T-cell (primary cell): Measurements from ENCODE around the gene MORN5. TPM values are rescaled to one million over a fixed set of nuclear protein-coding genes. Genes with fewer than 3 reads are reported as not detected.

Experiments used
- ATAC-seq, 4 experiments: fragments of 200-7000 bp in 3 of 4; fragments of 150-1000 bp in 1 of 4; cut with Tn5 transposase; replicated peaks in 1 of 4; 1 replicate in 3 of 4; 2 replicates in 1 of 4; pipeline ENCODE4 v1.10.0; 2021; ENCODE audit warnings: moderate library complexity in 3 of 4, mild to moderate bottlenecking in 2 of 4, moderate number of reproducible peaks in 1 of 4
- CTCF ChIA-PET, 2 donors: fragments of 300-600 bp; sonication (Branson Sonifier 250); formaldehyde crosslinking; loops; one replicate each; lab custom pipeline; 2022; ENCODE audit warnings: antibody characterized with exemption in 2 of 2; lab: Charles Lee
- POLR2A ChIA-PET, 2 donors: fragments of 300-600 bp; sonication (Branson Sonifier 250); formaldehyde crosslinking; loops; one replicate each; lab custom pipeline; 2022; ENCODE audit warnings: antibody characterized with exemption in 2 of 2; lab: Charles Lee
- DNase-seq, 35 experiments: peaks; one replicate each; pipeline versions ENCODE4 v3.0.0 to v3.0.0-alpha.2; 2013 to 2023
- H3K27ac ChIP-seq: one replicate; pipeline ENCODE4 v1.5.1; 2013; ENCODE audit warnings: low read length
- H3K27me3 ChIP-seq, 2 experiments: replicated peaks in 1 of 2; 1 replicate in 1 of 2; 2 replicates in 1 of 2; pipeline versions ENCODE4 v1.6.1 to v1.7.0; 2013; ENCODE audit warnings: low read length in 1 of 2, mixed read lengths in 1 of 2; ENCODE audit not compliant: control insufficient read depth in 2 of 2, insufficient read depth in 2 of 2; ENCODE audit errors: extremely low read depth in 1 of 2
- H3K36me3 ChIP-seq, 2 donors: 1 replicate in 1 of 2; 2 replicates in 1 of 2; pipeline versions ENCODE4 v1.6.1 to v1.7.0; 2013; ENCODE audit warnings: low read length in 1 of 2; ENCODE audit not compliant: control insufficient read depth in 2 of 2, insufficient read depth in 1 of 2; ENCODE audit errors: extremely low read depth in 1 of 2
- H3K4me1 ChIP-seq, 2 experiments: 1 replicate in 1 of 2; 2 replicates in 1 of 2; pipeline versions ENCODE4 v1.6.1 to v1.7.0; 2013; ENCODE audit warnings: low read length in 2 of 2, mixed read lengths in 1 of 2; ENCODE audit not compliant: insufficient read depth in 2 of 2, control insufficient read depth in 1 of 2; ENCODE audit errors: extremely low read depth in 1 of 2
- H3K4me3 ChIP-seq, 2 donors: 1 replicate in 1 of 2; 2 replicates in 1 of 2; pipeline versions ENCODE4 v1.5.1 to v1.7.0; 2013; ENCODE audit warnings: mild to moderate bottlenecking in 2 of 2, low read length in 1 of 2, moderate library complexity in 1 of 2; ENCODE audit not compliant: control insufficient read depth in 1 of 2; ENCODE audit errors: extremely low read depth in 1 of 2
- H3K9me3 ChIP-seq: 2 replicates; pipeline ENCODE4 v1.7.0; 2013
- H3K27ac Mint-ChIP-seq, 2 donors: one replicate each; pipeline ENCODE4 v1.8.0; 2020 to 2021; ENCODE audit warnings: mild to moderate bottlenecking in 2 of 2, mixed read lengths in 2 of 2
- H3K27me3 Mint-ChIP-seq, 2 donors: one replicate each; pipeline ENCODE4 v1.8.0; 2021 to 2022; ENCODE audit warnings: mixed read lengths in 2 of 2
- H3K36me3 Mint-ChIP-seq: one replicate; pipeline ENCODE4 v1.8.0; 2021; ENCODE audit warnings: mixed read lengths
- H3K4me1 Mint-ChIP-seq, 3 donors: one replicate each; pipeline ENCODE4 v1.8.0; 2020 to 2022; ENCODE audit warnings: mixed read lengths in 3 of 3, mild to moderate bottlenecking in 1 of 3
- H3K4me3 Mint-ChIP-seq, 3 donors: one replicate each; pipeline ENCODE4 v1.8.0; 2020 to 2022; ENCODE audit warnings: mild to moderate bottlenecking in 3 of 3, mixed read lengths in 3 of 3, moderate library complexity in 3 of 3
- H3K9me3 Mint-ChIP-seq, 3 donors: one replicate each; pipeline ENCODE4 v1.8.0; 2020 to 2022; ENCODE audit warnings: mixed read lengths in 3 of 3
- WGBS: methylation state at CpG from one replicate; pipeline ENCODE4 v1.1.5; 2013; ENCODE audit warnings: missing lambda C conversion rate; ENCODE audit not compliant: insufficient coverage; 5-methylcytosine and 5-hydroxymethylcytosine counted together
- total RNA-seq, 35 experiments: library from RNA in 6 of 35; stranded (reverse) in 6 of 35; fragments of 120-200 nt in 1 of 35; gene quantifications; one replicate each; pipeline versions ENCODE4 v1.2.1 to v1.2.4 and lab custom pipeline; 2013 to 2026

MORN5 gene
- total RNA-seq, 5 donors from 2014 or later (not counting 1 experiment from before 2014, with no cell fraction given): not detected

GRCh38 chr9:122130837-122131236, 28.9 kb upstream of the MORN5 start:
- Mint-ChIP-seq H3K27me3 (peaks cover 10 to 18% of the 10 kb centered on the region in 2 donors), H3K4me1 (peaks cover 9 to 32% (median 9%) of the 10 kb centered on the region in 3 donors), H3K4me3 (no peak overlapping the region), H3K36me3 (no peaks in the 10 kb centered on the region), H3K9me3 (no peaks in the 10 kb centered on the region), H3K27ac (peak overlapping the region in 1 of 2 donors; percentile 32)
- Histone ChIP-seq H3K36me3 (no peaks in the 10 kb centered on the region), H3K4me1 (peaks cover 0 to 27% of the 10 kb centered on the region in 2 experiments), H3K27ac (no peak overlapping the region), H3K4me3 (no peak overlapping the region), H3K9me3 (no peaks in the 10 kb centered on the region), H3K27me3 (peaks cover 0 to 51% of the 10 kb centered on the region in 2 experiments)
- no peak for ATAC-seq
- ChIA-PET POLR2A (no interaction called here), CTCF (no interaction called here)
- 76% methylated on average over 2 of the region's 4 CpGs for WGBS
- DNase-seq: no peak

GRCh38 chr9:122131401-122132001, 28.2 kb upstream of the MORN5 start:
- DNase-seq (peak in 1 of 35 experiments; percentile 18), ATAC-seq (no peak)
- H3K27me3 Mint-ChIP-seq: peaks cover 3 to 12% of the 10 kb centered on the region in 2 donors
- no peak overlapping the region for H3K4me3 Mint-ChIP-seq
- no peaks in the 10 kb centered on the region for H3K36me3 ChIP-seq
- H3K36me3 Mint-ChIP-seq: no peaks in the 10 kb centered on the region
- H3K27me3 ChIP-seq: peaks cover 0 to 45% of the 10 kb centered on the region in 2 experiments
- CTCF ChIA-PET: no interaction called here
- 51% methylated on average over 9 of the region's 21 CpGs for WGBS
- peaks cover 0 to 20% of the 10 kb centered on the region in 2 experiments for H3K4me1 ChIP-seq
- H3K27ac Mint-ChIP-seq: no peak overlapping the region
- H3K9me3 Mint-ChIP-seq: no peaks in the 10 kb centered on the region
- H3K4me3 ChIP-seq: no peak overlapping the region
- H3K4me1 Mint-ChIP-seq: peaks cover 2 to 25% (median 3%) of the 10 kb centered on the region in 3 donors
- POLR2A ChIA-PET: no interaction called here
- H3K9me3 ChIP-seq: no peaks in the 10 kb centered on the region
- H3K27ac ChIP-seq: no peak overlapping the region

- ATAC-seq: no peak
- H3K27ac Mint-ChIP-seq: no peak overlapping the region
- WGBS: 100% methylated on average over 1 of the region's 4 CpGs
- H3K36me3 ChIP-seq: no peaks in the 10 kb centered on the region
- H3K4me1 Mint-ChIP-seq: peaks cover 0 to 17% (median 0%) of the 10 kb centered on the region in 3 donors
- peaks cover 0 to 34% of the 10 kb centered on the region in 2 experiments for H3K27me3 ChIP-seq
- no peak overlapping the region for H3K27ac ChIP-seq
- no peaks in the 10 kb centered on the region for H3K36me3 Mint-ChIP-seq
- CTCF ChIA-PET: interaction anchor here in 1 of 2 donors (2.1 kb wide), 1 partner anchor 10 kb away, joined by 5 read pairs; no protein-coding TSS in a partner anchor
- H3K27me3 Mint-ChIP-seq: peaks cover 1 to 10% of the 10 kb centered on the region in 2 donors
- peak in 1 of 35 experiments; percentile 11 for DNase-seq
- no peaks in the 10 kb centered on the region for H3K9me3 ChIP-seq
- POLR2A ChIA-PET: no interaction called here
- no peaks in the 10 kb centered on the region for H3K9me3 Mint-ChIP-seq
- no peak overlapping the region for H3K4me3 ChIP-seq
- H3K4me1 ChIP-seq: peaks cover 0 to 12% of the 10 kb centered on the region in 2 experiments
- no peak overlapping the region for H3K4me3 Mint-ChIP-seq
Measured at GRCh38 chr9:122132539-122132938, 27.2 kb upstream of the MORN5 start.

- POLR2A ChIA-PET: no interaction called here
- Mint-ChIP-seq H3K27ac (no peak overlapping the region), H3K27me3 (peaks cover 1 to 10% of the 10 kb centered on the region in 2 donors), H3K4me1 (peaks cover 0 to 8% (median 0%) of the 10 kb centered on the region in 3 donors), H3K36me3 (no peaks in the 10 kb centered on the region), H3K9me3 (no peaks in the 10 kb centered on the region), H3K4me3 (no peak overlapping the region)
- Histone ChIP-seq H3K36me3 (no peaks in the 10 kb centered on the region), H3K4me1 (peaks cover 0 to 4% of the 10 kb centered on the region in 2 experiments), H3K27ac (no peak overlapping the region), H3K9me3 (no peaks in the 10 kb centered on the region), H3K27me3 (peaks cover 0 to 25% of the 10 kb centered on the region in 2 experiments), H3K4me3 (no peak overlapping the region)
- CTCF ChIA-PET: interaction anchor here (0.6 to 2.1 kb wide), 2 partner anchors 10 to 1569 kb away, joined by 4 to 5 read pairs; no protein-coding TSS in a partner anchor
- 82% methylated on average over 9 of the region's 12 CpGs for WGBS
- no peak for ATAC-seq
- peak in 1 of 35 experiments; percentile 7 for DNase-seq
Measured at GRCh38 chr9:122133263-122133983, 26.3 kb upstream of the MORN5 start.

GRCh38 chr9:122133984-122134535, 25.6 kb upstream of the MORN5 start:
- Histone ChIP-seq H3K4me3 (no peak overlapping the region), H3K27ac (no peak overlapping the region), H3K4me1 (no peaks in the 10 kb centered on the region), H3K9me3 (no peaks in the 10 kb centered on the region), H3K27me3 (peaks cover 0 to 19% of the 10 kb centered on the region in 2 experiments), H3K36me3 (no peaks in the 10 kb centered on the region)
- WGBS: 96% methylated on average over 5 of the region's 17 CpGs
- CTCF ChIA-PET: interaction anchor here in 1 of 2 donors (2.1 kb wide), 1 partner anchor 11 kb away, joined by 5 read pairs; no protein-coding TSS in a partner anchor
- Mint-ChIP-seq H3K36me3 (no peaks in the 10 kb centered on the region), H3K27ac (no peak overlapping the region), H3K9me3 (no peaks in the 10 kb centered on the region), H3K27me3 (peaks cover 1 to 10% of the 10 kb centered on the region in 2 donors), H3K4me3 (no peak overlapping the region), H3K4me1 (peaks cover 0 to 4% (median 0%) of the 10 kb centered on the region in 3 donors)
- DNase-seq (no peak), ATAC-seq (no peak)
- POLR2A ChIA-PET: no interaction called here

- ChIA-PET CTCF (no interaction called here), POLR2A (no interaction called here)
- H3K9me3 ChIP-seq: no peaks in the 10 kb centered on the region
- peaks cover 0 to 14% of the 10 kb centered on the region in 2 experiments for H3K27me3 ChIP-seq
- H3K4me3 ChIP-seq: no peak overlapping the region
- H3K36me3 ChIP-seq: no peaks in the 10 kb centered on the region
- WGBS: 92% methylated on average over 2 of the region's 12 CpGs
- H3K4me1 Mint-ChIP-seq: peaks cover 0 to 2% (median 0%) of the 10 kb centered on the region in 3 donors
- peaks cover 0 to 10% of the 10 kb centered on the region in 2 donors for H3K27me3 Mint-ChIP-seq
- no peaks in the 10 kb centered on the region for H3K9me3 Mint-ChIP-seq
- DNase-seq: no peak
- H3K27ac Mint-ChIP-seq: no peak overlapping the region
- ATAC-seq: no peak
- no peak overlapping the region for H3K27ac ChIP-seq
- no peaks in the 10 kb centered on the region for H3K36me3 Mint-ChIP-seq
- no peak overlapping the region for H3K4me3 Mint-ChIP-seq
- no peaks in the 10 kb centered on the region for H3K4me1 ChIP-seq
Measured at GRCh38 chr9:122134822-122135528, 24.7 kb upstream of the MORN5 start.
